GM18526 (cell line): Measurements from ENCODE around the gene ZNF165.
A peak's percentile ranks its signal among the peaks of the same experiment; 100 is the strongest.
"Not testable (repeated sequence)": the region's sequence is repeated elsewhere in the genome, so short reads cannot be mapped to it uniquely, and the experiment has no call there.

Experiments
- POLR2A ChIP-seq: IDR thresholded peaks from 3 replicates; pipeline ENCODE4 v1.6.1; 2011; ENCODE audit not compliant: insufficient read length; ENCODE audit errors: extremely low read depth

Gene ZNF165

GRCh38 chr6:28080381-28080630 lies at the start of gene ZNF165:
ZNF165 (plus strand) TSS chr6:28080568; CDS start chr6:28085481, 4,913 bp downstream.
- not testable (repeated sequence) for TF ChIP-seq POLR2A

- TF ChIP-seq POLR2A, result no peak
Observed at GRCh38 chr6:28053584-28053983, 26.8 kb upstream of the ZNF165 start.

GRCh38 chr6:28060405-28060804 lies 20.0 kb upstream of the ZNF165 start:
- TF ChIP-seq POLR2A, result no peak

- no peak for TF ChIP-seq POLR2A
Observed at GRCh38 chr6:28064272-28064671, 16.1 kb upstream of the ZNF165 start.

- TF ChIP-seq POLR2A, result no peak
Observed at GRCh38 chr6:28068067-28068466, 12.3 kb upstream of the ZNF165 start.

DNA sequence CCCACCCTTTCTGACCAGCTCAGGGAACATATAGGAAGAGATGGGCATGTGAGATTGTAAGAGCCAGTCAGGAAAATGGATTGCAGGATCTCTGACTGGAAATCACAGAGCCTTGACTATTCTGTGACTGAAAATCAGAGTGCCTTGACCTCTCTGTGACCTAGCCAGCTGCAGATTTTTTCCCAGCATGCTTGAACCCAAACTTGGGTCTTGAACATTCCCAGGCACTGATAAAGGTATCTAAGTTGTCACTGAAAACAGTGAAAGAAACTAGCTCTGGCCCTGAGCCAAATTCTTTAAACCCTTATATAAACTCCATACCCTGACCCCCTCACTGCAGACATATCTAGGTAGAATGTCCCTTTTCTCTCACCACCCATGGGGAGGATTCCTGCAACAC lies 2.3 kb upstream of the ZNF165 start:
- no peak for TF ChIP-seq POLR2A

- TF ChIP-seq POLR2A, result no peak
Observed at GRCh38 chr6:28078836-28079235, 1.5 kb upstream of the ZNF165 start.

DNA sequence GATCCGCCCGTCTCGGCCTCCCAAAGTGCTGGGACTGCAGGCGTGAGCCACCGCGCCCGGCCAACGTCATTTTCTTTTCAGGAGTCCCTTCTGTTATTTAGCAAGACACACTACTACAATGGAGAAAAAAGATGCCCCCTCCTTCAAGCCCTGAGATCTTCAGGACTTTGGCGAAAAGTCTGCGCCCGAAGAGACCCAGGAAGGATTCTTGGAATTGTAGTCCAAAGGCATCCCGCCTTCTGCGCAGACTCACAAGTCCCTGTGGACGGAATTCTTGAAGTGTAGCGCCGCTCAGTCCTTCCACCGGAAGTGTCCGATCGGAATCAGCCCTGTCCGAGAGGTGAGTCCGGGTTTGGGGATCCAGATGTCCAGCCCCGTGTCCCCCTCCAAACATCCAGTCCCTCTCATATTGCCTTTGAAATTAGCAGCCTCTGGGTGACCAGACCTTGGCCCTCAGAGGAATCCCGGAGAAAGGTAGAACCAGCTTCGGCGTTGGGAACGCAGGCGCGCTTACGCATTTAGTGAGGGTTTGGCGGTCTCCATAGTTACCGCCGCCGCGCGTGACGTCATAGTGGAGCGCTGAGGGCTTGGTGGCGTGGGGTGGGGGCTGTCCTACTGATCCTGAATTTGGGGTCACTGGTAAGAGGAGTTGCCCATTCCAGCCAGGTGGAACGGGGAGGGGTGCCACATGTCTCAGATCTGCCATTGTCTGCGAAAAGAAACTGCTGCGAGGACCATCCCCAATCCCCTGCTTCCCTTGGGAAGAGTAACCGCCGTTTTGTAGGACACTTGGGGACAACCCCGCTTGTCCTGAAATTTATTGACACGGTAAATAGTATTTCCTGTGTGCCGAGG lies 490 bp downstream of the ZNF165 start:
- TF ChIP-seq POLR2A, result peak; percentile 24

DNA sequence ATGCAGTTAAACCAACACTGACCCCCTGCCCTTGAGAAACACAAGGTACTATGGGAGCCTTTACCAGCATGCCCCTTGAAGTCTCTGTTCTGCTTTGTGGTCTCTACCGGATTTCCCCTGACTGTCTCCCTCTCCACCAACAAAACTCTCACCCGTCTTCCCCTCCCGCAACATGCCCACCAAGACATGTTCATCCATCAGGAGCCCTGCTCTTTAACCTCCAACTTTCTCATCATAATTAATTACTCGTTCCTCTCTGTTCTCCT lies 1.1 kb downstream of the ZNF165 start:
- no peak for TF ChIP-seq POLR2A

- no peak for TF ChIP-seq POLR2A
Observed at GRCh38 chr6:28082939-28083338, 2.6 kb downstream of the ZNF165 start.

GRCh38 chr6:28089054-28089453 lies 8.7 kb downstream of the ZNF165 start:
- TF ChIP-seq POLR2A, result no peak

DNA sequence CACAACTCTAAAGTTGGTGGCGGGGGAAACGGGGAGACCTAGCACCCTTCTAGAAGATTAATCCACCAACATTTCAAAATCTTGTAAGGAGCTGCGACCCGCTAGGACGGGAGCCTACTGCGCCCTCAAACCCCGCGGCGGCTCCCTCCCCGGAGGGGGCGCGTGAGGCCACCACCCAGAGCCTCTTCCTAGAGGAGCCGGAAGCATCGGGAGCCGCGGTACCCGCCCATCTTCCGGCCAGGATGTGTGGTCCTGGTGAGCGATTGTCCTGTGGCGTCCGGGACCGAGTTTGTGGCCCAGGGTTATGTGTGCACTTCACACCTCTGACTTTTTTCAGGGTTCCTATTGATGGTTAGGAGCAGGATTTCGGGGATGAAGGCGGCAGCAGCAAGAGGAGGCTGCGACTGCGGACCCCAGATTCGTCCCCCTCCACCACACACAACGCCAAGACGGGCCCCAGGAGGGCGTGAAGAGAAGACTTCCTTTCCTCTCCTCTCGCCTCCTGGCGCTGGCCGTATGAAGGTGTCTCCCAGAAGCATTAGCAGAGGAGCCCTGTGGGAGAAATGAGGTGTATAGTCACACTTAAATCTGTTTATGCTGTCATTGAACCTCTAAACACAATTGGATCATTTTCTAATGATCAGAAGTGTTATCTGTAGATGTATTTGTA lies 10.7 kb downstream of the ZNF165 start:
- TF ChIP-seq POLR2A, result no peak

DNA sequence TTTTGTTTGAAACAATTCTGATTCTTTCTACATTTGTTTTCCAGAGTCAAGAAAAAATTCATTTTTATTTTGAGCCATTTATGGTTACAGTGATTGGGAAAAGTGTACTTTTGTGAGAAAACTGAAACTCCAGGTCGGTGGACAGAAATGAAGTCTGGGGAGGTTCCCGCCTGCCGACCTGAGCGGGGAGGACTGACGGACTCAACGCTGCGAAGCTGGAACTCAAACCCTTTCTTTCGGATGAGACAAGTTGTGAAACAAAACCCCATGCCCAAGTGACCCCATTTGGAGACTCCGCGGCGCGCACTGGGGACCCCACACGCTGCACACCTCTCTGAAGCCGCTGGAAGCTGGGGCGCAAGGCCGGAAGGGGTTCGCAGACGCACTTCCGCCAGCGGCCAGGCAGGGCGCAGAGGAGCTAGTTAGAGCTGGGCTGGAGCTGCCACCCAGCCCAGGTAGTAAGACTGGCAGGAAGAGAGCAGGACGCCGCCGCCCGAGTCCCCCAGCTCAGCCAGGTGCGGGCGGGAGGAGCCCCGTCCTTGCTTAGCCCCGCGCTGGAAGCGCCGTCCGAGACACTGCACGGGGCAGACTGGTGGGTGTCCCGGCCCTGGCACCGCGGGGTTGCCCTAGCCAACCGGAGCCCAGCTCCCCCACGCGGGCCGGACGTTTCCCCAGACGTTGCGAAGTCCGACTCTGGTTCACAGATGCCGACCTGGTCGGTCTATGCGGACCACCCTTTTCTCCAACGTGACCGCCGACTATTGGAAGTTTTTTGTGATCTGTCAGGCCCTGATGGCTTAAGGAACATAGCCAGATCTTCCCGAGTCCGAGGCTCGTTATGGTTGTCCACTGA lies 24.2 kb downstream of the ZNF165 start:
- TF ChIP-seq POLR2A, result peak; percentile 93

DNA sequence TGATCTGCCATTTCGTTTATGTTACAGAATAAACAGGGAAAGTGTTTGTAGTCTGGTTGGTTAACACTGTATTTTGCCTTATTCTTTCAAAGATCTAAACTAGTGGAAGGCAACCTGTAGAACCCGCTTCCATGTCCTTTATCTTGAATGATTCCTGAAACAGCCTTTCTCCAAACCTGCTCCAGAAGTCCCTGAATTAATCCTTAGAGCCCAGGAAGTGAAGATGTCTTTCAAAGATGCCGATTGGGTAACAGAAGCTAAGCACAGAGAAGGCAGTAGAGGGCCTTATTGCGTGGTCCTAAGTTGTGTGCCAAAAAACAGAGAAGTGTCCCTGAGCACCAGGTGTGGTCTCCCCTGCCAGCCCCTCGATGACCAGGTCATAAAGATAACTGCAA lies 24.9 kb downstream of the ZNF165 start:
- no peak for TF ChIP-seq POLR2A

GRCh38 chr6:28107506-28107905 lies 27.1 kb downstream of the ZNF165 start:
- TF ChIP-seq POLR2A, result no peak

DNA sequence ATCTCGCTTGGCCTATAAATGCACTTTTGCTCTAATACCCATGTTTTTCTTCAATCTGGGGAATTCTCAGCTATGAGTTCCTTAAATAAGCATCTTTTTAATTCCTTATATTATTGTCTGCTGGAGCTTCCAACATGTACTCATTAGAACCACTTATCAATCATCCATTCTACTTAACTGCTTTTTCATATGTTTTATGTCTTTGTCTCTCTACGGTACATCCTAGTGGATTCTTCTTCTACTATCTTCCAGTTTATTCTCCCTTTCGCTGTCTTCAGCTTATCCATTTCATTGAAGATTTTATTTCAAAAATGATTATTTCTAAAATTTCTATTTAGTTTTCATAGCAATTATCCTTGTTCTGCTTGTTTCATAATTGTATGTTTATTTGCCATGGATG lies 31.6 kb downstream of the ZNF165 start:
- no peak for TF ChIP-seq POLR2A
